H9 (cell line): Measurements from ENCODE around the gene SLC7A5. TPM values are rescaled to one million over a fixed set of nuclear protein-coding genes. Genes with fewer than 3 reads are reported as not detected.
A peak's percentile ranks its signal among the peaks of the same experiment; 100 is the strongest.

ENCODE experiments used
- DNase-seq: peaks from one replicate; pipeline ENCODE4 v3.0.0-alpha.2; 2017
- H2AFZ ChIP-seq: one replicate; pipeline ENCODE4 v1.6.1; 2013; ENCODE audit warnings: mild to moderate bottlenecking, low read length, control low read depth, moderate library complexity
- H2AK5ac ChIP-seq: 2 replicates; pipeline ENCODE4 v1.6.1; 2013; ENCODE audit warnings: low read length, control low read depth, mixed read lengths; ENCODE audit not compliant: insufficient read length
- H2BK120ac ChIP-seq: one replicate; pipeline ENCODE4 v1.6.1; 2013; ENCODE audit warnings: low read depth, mild to moderate bottlenecking, low read length, control low read depth, inconsistent platforms; ENCODE audit not compliant: poor library complexity, severe bottlenecking
- H2BK12ac ChIP-seq: 2 replicates; pipeline ENCODE4 v1.6.1; 2013; ENCODE audit warnings: low read length, control low read depth, mixed read lengths, low read depth; ENCODE audit not compliant: insufficient read length
- H2BK15ac ChIP-seq: 2 replicates; pipeline ENCODE4 v1.6.1; 2013; ENCODE audit warnings: low read depth, low read length, control low read depth
- H2BK20ac ChIP-seq: one replicate; pipeline ENCODE4 v1.6.1; 2013; ENCODE audit warnings: low read depth, mild to moderate bottlenecking, low read length, control low read depth, inconsistent platforms; ENCODE audit not compliant: poor library complexity, severe bottlenecking
- H2BK5ac ChIP-seq: 2 replicates; pipeline ENCODE4 v1.6.1; 2013; ENCODE audit warnings: low read length, control low read depth, mixed read lengths; ENCODE audit not compliant: insufficient read length
- H3K14ac ChIP-seq: 2 replicates; pipeline ENCODE4 v1.6.1; 2013; ENCODE audit warnings: low read length, control low read depth; ENCODE audit not compliant: insufficient read depth
- H3K18ac ChIP-seq: 2 replicates; pipeline ENCODE4 v1.6.1; 2013; ENCODE audit warnings: low read depth, mild to moderate bottlenecking, mixed read lengths, low read length, control low read depth; ENCODE audit not compliant: insufficient read length
- H3K23ac ChIP-seq: 2 replicates; pipeline ENCODE4 v1.6.1; 2013; ENCODE audit warnings: low read length, control low read depth, mixed read lengths, low read depth; ENCODE audit not compliant: insufficient read length
- H3K23me2 ChIP-seq: 2 replicates; pipeline ENCODE4 v1.6.1; 2013; ENCODE audit warnings: low read depth, mild to moderate bottlenecking, mixed read lengths, low read length, control low read depth; ENCODE audit not compliant: insufficient read length, poor library complexity, severe bottlenecking
- H3K27ac ChIP-seq: 2 replicates; pipeline ENCODE4 v1.5.1; 2013; ENCODE audit warnings: low read length, control low read depth, mixed read lengths, low read depth; ENCODE audit not compliant: insufficient read length
- H3K27me3 ChIP-seq: 2 replicates; pipeline ENCODE4 v1.6.1; 2013; ENCODE audit warnings: low read length, control low read depth, inconsistent platforms; ENCODE audit not compliant: insufficient read depth
- H3K4ac ChIP-seq: 2 replicates; pipeline ENCODE4 v1.6.1; 2013; ENCODE audit warnings: low read depth, mild to moderate bottlenecking, control low read depth, inconsistent platforms, low read length, moderate library complexity
- H3K4me1 ChIP-seq: 2 replicates; pipeline ENCODE4 v1.6.1; 2013; ENCODE audit warnings: low read length, control low read depth, inconsistent platforms; ENCODE audit not compliant: insufficient read depth
- H3K4me2 ChIP-seq: 2 replicates; pipeline ENCODE4 v1.6.1; 2013; ENCODE audit warnings: low read length, control low read depth, mixed read lengths; ENCODE audit not compliant: insufficient read length, insufficient read depth
- H3K56ac ChIP-seq: 2 replicates; pipeline ENCODE4 v1.6.1; 2013; ENCODE audit warnings: low read depth, mild to moderate bottlenecking, mixed read lengths, low read length, control low read depth; ENCODE audit not compliant: insufficient read length
- H3K79me1 ChIP-seq: 2 replicates; pipeline ENCODE4 v1.6.1; 2013; ENCODE audit warnings: low read depth, mild to moderate bottlenecking, moderate library complexity, low read length, control low read depth, inconsistent platforms; ENCODE audit not compliant: insufficient read depth, poor library complexity, severe bottlenecking
- H3K79me2 ChIP-seq: 2 replicates; pipeline ENCODE4 v1.6.1; 2013; ENCODE audit warnings: low read length, control low read depth, inconsistent platforms; ENCODE audit not compliant: insufficient read depth
- H3K9ac ChIP-seq: 2 replicates; pipeline ENCODE4 v1.6.1; 2013; ENCODE audit warnings: low read length, control low read depth, mixed read lengths; ENCODE audit not compliant: insufficient read length; ENCODE audit errors: extremely low read depth
- H3K9me3 ChIP-seq: one replicate; pipeline ENCODE4 v1.6.1; 2013; ENCODE audit warnings: low read depth, low read length, inconsistent platforms; ENCODE audit not compliant: control insufficient read depth
- H3T11ph ChIP-seq: one replicate; pipeline ENCODE4 v1.6.1; 2013; ENCODE audit warnings: mild to moderate bottlenecking, low read length, control low read depth, inconsistent platforms
- H4K20me1 ChIP-seq: one replicate; pipeline ENCODE4 v1.6.1; 2013; ENCODE audit not compliant: control insufficient read depth, insufficient read length, insufficient read depth
- H4K5ac ChIP-seq: 2 replicates; pipeline ENCODE4 v1.6.1; 2013; ENCODE audit warnings: low read depth, mild to moderate bottlenecking, mixed read lengths, low read length, control low read depth; ENCODE audit not compliant: insufficient read length
- H4K8ac ChIP-seq: replicated peaks from 2 replicates; pipeline ENCODE4 v1.6.1; 2013; ENCODE audit warnings: low read length, control low read depth, mixed read lengths, low read depth; ENCODE audit not compliant: insufficient read length
- H4K91ac ChIP-seq: 2 replicates; pipeline ENCODE4 v1.6.1; 2013; ENCODE audit warnings: low read depth, mild to moderate bottlenecking, moderate library complexity, mixed read lengths, low read length, control low read depth; ENCODE audit not compliant: insufficient read length
- H3K27ac Mint-ChIP-seq, 3 experiments: 2 replicates in 2 of 3; 3 replicates in 1 of 3; pipeline ENCODE4 v1.8.0; 2020 to 2021; ENCODE audit warnings: mixed read lengths in 3 of 3, mild to moderate bottlenecking in 1 of 3, moderate library complexity in 1 of 3
- H3K27me3 Mint-ChIP-seq: 2 replicates; pipeline ENCODE4 v1.8.0; 2021; ENCODE audit warnings: low read depth, mild to moderate bottlenecking, moderate library complexity, mixed read lengths
- H3K36me3 Mint-ChIP-seq, 3 experiments: 2 replicates in 2 of 3; 3 replicates in 1 of 3; pipeline ENCODE4 v1.8.0; 2020 to 2021; ENCODE audit warnings: low read depth in 3 of 3, mixed read lengths in 3 of 3; ENCODE audit not compliant: insufficient read depth in 1 of 3
- H3K4me1 Mint-ChIP-seq, 2 experiments: 2 replicates each; pipeline ENCODE4 v1.8.0; 2020; ENCODE audit warnings: mixed read lengths in 2 of 2
- H3K4me3 Mint-ChIP-seq, 2 experiments: 2 replicates in 1 of 2; 3 replicates in 1 of 2; pipeline ENCODE4 v1.8.0; 2020 to 2021; ENCODE audit warnings: mild to moderate bottlenecking in 2 of 2, mixed read lengths in 2 of 2, moderate library complexity in 1 of 2
- H3K9me3 Mint-ChIP-seq, 2 experiments: 2 replicates in 1 of 2; 3 replicates in 1 of 2; pipeline ENCODE4 v1.8.0; 2020; ENCODE audit warnings: mild to moderate bottlenecking in 2 of 2, mixed read lengths in 2 of 2, moderate library complexity in 1 of 2
- WGBS: extraction: QIAGEN DNeasy Blood & Tissue Kit; methylation state at CpG from one replicate; pipeline ENCODE4 v1.1.7; 2013; ENCODE audit warnings: missing lambda C conversion rate, low lambda C conversion rate, mixed read lengths; ENCODE audit not compliant: insufficient read length; ENCODE audit errors: extremely low coverage; 5-methylcytosine and 5-hydroxymethylcytosine counted together
- total RNA-seq: library from RNA; stranded (reverse); gene quantifications from 2 replicates; pipeline ENCODE4 v1.2.1, GENCODE V29; 2021
- TF ChIP-seq, protein P1 (sequence below): fragments of 200-600 bp; sonication (generic); conservative IDR thresholded peaks from 3 replicates; pipeline ENCODE4 v1.8.0; 2021; ENCODE audit warnings: antibody characterized with exemption, mild to moderate bottlenecking

The SLC7A5 gene
- total RNA-seq, 1 experiment from 2014 or later, result 217 TPM

DNA sequence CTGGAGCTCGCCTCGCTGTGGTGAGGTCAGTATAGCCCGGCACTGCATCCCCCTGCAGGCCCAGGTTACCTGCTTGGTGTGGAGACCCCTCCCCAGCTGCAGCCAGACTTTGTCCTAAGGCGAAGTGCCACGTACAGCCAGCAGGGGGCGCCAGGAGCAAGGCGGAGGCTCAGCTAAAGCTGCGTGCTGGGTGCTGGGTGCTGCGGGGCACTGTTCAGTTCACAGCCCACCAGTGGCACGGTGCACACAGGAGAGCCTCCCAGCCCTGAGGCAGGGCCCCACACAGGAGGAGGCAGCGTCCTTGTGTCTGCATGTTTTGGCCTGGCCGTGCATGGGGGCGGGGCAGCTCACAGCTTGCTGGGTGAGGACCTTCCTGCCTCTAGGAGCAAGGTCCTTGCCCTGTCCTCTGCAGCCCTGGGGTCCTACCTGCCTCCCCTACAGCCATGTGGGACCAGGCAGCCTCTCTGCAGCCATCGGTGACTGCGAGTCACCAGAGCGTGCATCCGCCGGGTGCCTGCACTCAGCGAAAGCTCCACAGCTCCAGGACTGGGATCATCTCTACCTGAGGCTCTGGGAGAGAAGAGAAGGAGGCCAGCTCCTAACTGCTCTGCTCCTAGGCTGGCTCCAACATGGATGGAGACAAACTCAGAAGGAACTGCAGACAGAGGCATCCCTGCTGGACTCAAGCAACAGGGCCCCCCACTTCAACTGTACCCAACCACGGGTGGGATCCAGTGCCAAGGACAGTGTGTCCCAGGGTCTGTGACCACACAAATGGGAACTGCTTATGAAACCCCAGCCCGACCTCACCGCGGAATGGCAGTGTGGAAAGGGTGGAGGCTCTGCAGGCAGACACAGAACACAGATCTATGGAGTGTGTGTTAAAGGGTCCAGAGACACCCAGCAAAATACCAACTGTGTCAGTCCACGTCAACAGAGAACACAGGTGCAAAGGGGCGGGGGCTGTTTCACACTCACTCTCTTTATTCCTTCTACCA lies 19.0 kb downstream of the SLC7A5 start:
- Histone ChIP-seq H3K79me1 (no peaks in the 10 kb centered on the region), H3K23ac (no peak overlapping the region), H3K4ac (no peak overlapping the region), H4K91ac (no peak overlapping the region), H3K4me2 (no peak overlapping the region), H3K27ac (no peak overlapping the region), H3K14ac (no peak overlapping the region), H3K9ac (no peak overlapping the region), H2BK12ac (no peak overlapping the region), H3K4me1 (no peaks in the 10 kb centered on the region; the same call in 1 of the 2 replicates), H2AK5ac (no peak overlapping the region), H2BK5ac (no peak overlapping the region), H3K27me3 (no peaks in the 10 kb centered on the region), H2BK20ac (no peak overlapping the region), H3T11ph (no peak overlapping the region), H2AFZ (no peak overlapping the region), H2BK15ac (no peak overlapping the region), H4K20me1 (peaks cover 2% of the 10 kb centered on the region), H3K23me2 (no peaks in the 10 kb centered on the region), H3K18ac (no peak overlapping the region), H2BK120ac (no peak overlapping the region), H3K79me2 (no peaks in the 10 kb centered on the region; the same call in 1 of the 2 replicates), H3K9me3 (no peaks in the 10 kb centered on the region), H4K8ac (no peak overlapping the region), H4K5ac (no peak overlapping the region), H3K56ac (no peak overlapping the region)
- peak overlapping the region; percentile 35 to 91 (median 72); a peak in 2 of 7 replicates for H3K27ac Mint-ChIP-seq
- no CpG with 5 or more reads among the region's 25 CpGs for WGBS
- H3K4me3 Mint-ChIP-seq, result no peak overlapping the region; a peak in 1 of 5 replicates
- H3K9me3 Mint-ChIP-seq, result peaks cover 0 to 3% of the 10 kb centered on the region in 2 experiments; a peak in 1 of 5 replicates
- H3K4me1 Mint-ChIP-seq, result peaks cover 20 to 53% of the 10 kb centered on the region in 2 experiments
- H3K27me3 Mint-ChIP-seq, result no peaks in the 10 kb centered on the region; the same call in 1 of the 2 replicates
- TF ChIP-seq, protein P1, sequence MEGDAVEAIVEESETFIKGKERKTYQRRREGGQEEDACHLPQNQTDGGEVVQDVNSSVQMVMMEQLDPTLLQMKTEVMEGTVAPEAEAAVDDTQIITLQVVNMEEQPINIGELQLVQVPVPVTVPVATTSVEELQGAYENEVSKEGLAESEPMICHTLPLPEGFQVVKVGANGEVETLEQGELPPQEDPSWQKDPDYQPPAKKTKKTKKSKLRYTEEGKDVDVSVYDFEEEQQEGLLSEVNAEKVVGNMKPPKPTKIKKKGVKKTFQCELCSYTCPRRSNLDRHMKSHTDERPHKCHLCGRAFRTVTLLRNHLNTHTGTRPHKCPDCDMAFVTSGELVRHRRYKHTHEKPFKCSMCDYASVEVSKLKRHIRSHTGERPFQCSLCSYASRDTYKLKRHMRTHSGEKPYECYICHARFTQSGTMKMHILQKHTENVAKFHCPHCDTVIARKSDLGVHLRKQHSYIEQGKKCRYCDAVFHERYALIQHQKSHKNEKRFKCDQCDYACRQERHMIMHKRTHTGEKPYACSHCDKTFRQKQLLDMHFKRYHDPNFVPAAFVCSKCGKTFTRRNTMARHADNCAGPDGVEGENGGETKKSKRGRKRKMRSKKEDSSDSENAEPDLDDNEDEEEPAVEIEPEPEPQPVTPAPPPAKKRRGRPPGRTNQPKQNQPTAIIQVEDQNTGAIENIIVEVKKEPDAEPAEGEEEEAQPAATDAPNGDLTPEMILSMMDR, result peak; percentile 98
- peaks cover 24 to 68% (median 38%) of the 10 kb centered on the region in 3 experiments for H3K36me3 Mint-ChIP-seq
- peak; percentile 86 for DNase-seq
